K562 (cell line): ENCODE measurements around the gene DAD1. TPM values are rescaled to one million over a fixed set of nuclear protein-coding genes. Genes with fewer than 3 reads are reported as not detected.
A peak's percentile ranks its signal among the peaks of the same experiment; 100 is the strongest.

Experiments
- ATAC-seq: fragments of 200-7000 bp; cut with Tn5 transposase; 3 replicates; pipeline ENCODE4 v1.9.1; 2020; ENCODE audit warnings: moderate library complexity
- BruUV-seq: library from RNA; stranded (reverse); fragments of 400-500 nt; replicated peaks from 2 replicates; lab custom pipeline; 2021; lab: Mats Ljungman, UMichigan
- CTCF ChIA-PET: fragments of 300-600 bp; formaldehyde crosslinking; extraction: SDS; loops from one replicate; lab custom pipeline; 2021; ENCODE audit warnings: low intra/inter-chr PET ratio; lab: Yijun Ruan, JAX
- POLR2A ChIA-PET: fragments of 300-600, 350-650 bp; sonication (Branson Sonifier 250); formaldehyde crosslinking; extraction: SDS; loops from one replicate; lab custom pipeline; 2021; ENCODE audit warnings: antibody characterized with exemption, inconsistent platforms; lab: Yijun Ruan, JAX
- DNase-seq, 4 experiments: peaks; one replicate each; pipeline versions ENCODE4 v3.0.0 to v3.0.0-alpha.2; 2011 to 2018; ENCODE audit warnings: low spot score in 3 of 4, mixed read lengths in 3 of 4; ENCODE audit errors: extremely low read depth in 1 of 4
- FAIRE-seq: peaks from 2 replicates; lab custom pipeline; 2011; peaks lifted over from hg19 to GRCh38; lab: Jason Lieb, UNC
- H2AFZ ChIP-seq: 2 replicates; pipeline ENCODE4 v1.6.0; 2011; ENCODE audit warnings: low read depth, low read length, control low read depth, inconsistent platforms
- H3K27ac ChIP-seq: fragments of 200-600 bp; 3 replicates; pipeline ENCODE4 v1.8.0; 2011; ENCODE audit warnings: low read depth, mild to moderate bottlenecking, control low read depth, inconsistent platforms, low read length, moderate library complexity, mixed read lengths; ENCODE audit errors: extremely low read depth
- H3K27me3 ChIP-seq, 2 experiments: fragments of 300-600 bp in 1 of 2; 2 replicates in 1 of 2; 3 replicates in 1 of 2; pipeline versions ENCODE4 v1.6.0 to v1.8.0; 2011; ENCODE audit warnings: inconsistent platforms in 2 of 2, low read length in 2 of 2, mild to moderate bottlenecking in 1 of 2, mixed read lengths in 1 of 2, moderate library complexity in 1 of 2; ENCODE audit not compliant: control insufficient read depth in 2 of 2, insufficient read depth in 2 of 2
- H3K36me3 ChIP-seq: fragments of 300-600 bp; 3 replicates; pipeline ENCODE4 v1.8.0; 2011; ENCODE audit warnings: mild to moderate bottlenecking, low read length, inconsistent platforms; ENCODE audit not compliant: control insufficient read depth, insufficient read depth
- H3K4me1 ChIP-seq, 2 experiments: fragments of 200-600 bp in 1 of 2; replicated peaks in 1 of 2; 2 replicates in 1 of 2; 3 replicates in 1 of 2; pipeline versions ENCODE4 v1.5.1 to v1.8.0; 2011; ENCODE audit warnings: inconsistent platforms in 2 of 2, low read length in 2 of 2, mild to moderate bottlenecking in 1 of 2, mixed read lengths in 1 of 2, moderate library complexity in 1 of 2; ENCODE audit not compliant: control insufficient read depth in 2 of 2, insufficient read depth in 2 of 2
- H3K4me2 ChIP-seq: 2 replicates; pipeline ENCODE4 v1.6.1; 2011; ENCODE audit warnings: low read length, control low read depth, inconsistent platforms, mixed read lengths; ENCODE audit not compliant: insufficient read depth
- H3K4me3 ChIP-seq: fragments of 200-600 bp; sonication (generic), shearing (Covaris generic); 2 replicates; pipeline ENCODE4 v1.5.1; 2016; ENCODE audit warnings: control low read depth, inconsistent platforms
- H3K79me2 ChIP-seq: fragments of 200-600 bp; 3 replicates; pipeline ENCODE4 v1.8.0; 2011; ENCODE audit warnings: low read length, inconsistent platforms; ENCODE audit not compliant: control insufficient read depth, insufficient read depth
- H3K9ac ChIP-seq, 2 experiments: 2 replicates each; pipeline versions ENCODE4 v1.6.0 to v1.6.1; 2011; ENCODE audit warnings: low read depth in 2 of 2, low read length in 2 of 2, control low read depth in 1 of 2, inconsistent platforms in 1 of 2, mild to moderate bottlenecking in 1 of 2, mixed read lengths in 1 of 2; ENCODE audit not compliant: insufficient read depth in 1 of 2
- H3K9me1 ChIP-seq: one replicate; pipeline ENCODE4 v1.6.0; 2011; ENCODE audit warnings: inconsistent platforms, mild to moderate bottlenecking, low read length, moderate library complexity; ENCODE audit not compliant: control insufficient read depth, insufficient read depth
- H3K9me3 ChIP-seq: replicated peaks from 2 replicates; pipeline ENCODE4 v1.5.1; 2011; ENCODE audit warnings: low read depth, low read length, inconsistent platforms; ENCODE audit not compliant: control insufficient read depth, insufficient read depth
- H4K20me1 ChIP-seq: replicated peaks from 2 replicates; pipeline ENCODE4 v1.6.1; 2011; ENCODE audit warnings: low read length, inconsistent platforms, mixed read lengths; ENCODE audit not compliant: control insufficient read depth, insufficient read depth
- CCAR2 ChIP-seq: fragments of 200-400 bp; formaldehyde crosslinking; IDR thresholded peaks from 2 replicates; pipeline ENCODE4 v1.6.1; 2017; ENCODE audit warnings: mild to moderate bottlenecking, low read depth, low read length
- CTCFL ChIP-seq: IDR thresholded peaks from 2 replicates; pipeline ENCODE4 v1.6.1; 2011; ENCODE audit warnings: borderline replicate concordance, low read depth, mild to moderate bottlenecking, moderate library complexity, low read length; ENCODE audit not compliant: insufficient read depth, poor library complexity, severe bottlenecking
- EWSR1 ChIP-seq: fragments of 450-650 bp; IDR thresholded peaks from 2 replicates; pipeline ENCODE4 v1.6.1; 2018; ENCODE audit warnings: borderline replicate concordance, mild to moderate bottlenecking, low read depth, moderate library complexity; ENCODE audit not compliant: partially characterized antibody
- GATAD2A ChIP-seq: fragments of 450-650 bp; IDR thresholded peaks from 2 replicates; pipeline ENCODE4 v1.6.1; 2017
- MEIS2 ChIP-seq: fragments of 450-650 bp; IDR thresholded peaks from 2 replicates; pipeline ENCODE4 v1.6.1; 2014; ENCODE audit warnings: mild to moderate bottlenecking; ENCODE audit not compliant: partially characterized antibody
- PBX2 ChIP-seq, 2 experiments: IDR thresholded peaks in 1 of 2; conservative IDR thresholded peaks in 1 of 2; 2 replicates each; pipeline ENCODE4 v1.6.1; 2016; ENCODE audit warnings: low read depth in 2 of 2, mild to moderate bottlenecking in 1 of 2, missing compliant biosample characterization in 1 of 2, missing genetic modification characterization in 1 of 2, moderate library complexity in 1 of 2
- RAD21 ChIP-seq, 2 experiments: fragments of 250-450 bp in 1 of 2; fragments of 450-650 bp in 1 of 2; sonication (Bioruptor Pico) in 1 of 2; formaldehyde crosslinking in 1 of 2; IDR thresholded peaks in 1 of 2; conservative IDR thresholded peaks in 1 of 2; 2 replicates each; pipeline versions ENCODE4 v1.4.0 to v1.8.0; 2020 to 2022; ENCODE audit warnings: mild to moderate bottlenecking in 2 of 2, moderate library complexity in 1 of 2
- SMARCA4 ChIP-seq: fragments of 450-650 bp; IDR thresholded peaks from 2 replicates; pipeline ENCODE4 v1.6.1; 2016
- ZNF197 ChIP-seq: fragments of 200-800 bp; sonication (Bioruptor generic); IDR thresholded peaks from 2 replicates; pipeline ENCODE4 v1.6.1; 2016; ENCODE audit warnings: low read depth, missing genetic modification characterization, missing compliant biosample characterization
- ZNF324 ChIP-seq: fragments of 250-450 bp; sonication (Bioruptor Pico); IDR thresholded peaks from 2 replicates; pipeline ENCODE4 v1.4.0; 2020; ENCODE audit warnings: mild to moderate bottlenecking
- WGBS: fragments of 100-300 bp; shearing (Covaris generic); methylation state at CpG from one replicate; pipeline ENCODE4 v1.1.6; 2016; ENCODE audit warnings: low coverage, mixed read lengths; ENCODE audit not compliant: insufficient coverage; ENCODE audit errors: missing lambda C conversion rate; 5-methylcytosine and 5-hydroxymethylcytosine counted together
- in situ Hi-C: fragments of 300-500 bp; cut with MboI; formaldehyde crosslinking; loops from 4 replicates; pipeline ENCODE4 v1.15.0; 2018; ENCODE audit warnings: inconsistent platforms, mixed read lengths
- intact Hi-C: fragments of 100-400 bp; cut with micrococcal nuclease; formaldehyde crosslinking; loops from 2 replicates; pipeline ENCODE4 v1.14.2; 2022
- polyA plus RNA-seq, 8 experiments: library from polyadenylated mRNA; depleted of rRNA in 4 of 8; stranded (reverse) in 5 of 8; unstranded in 3 of 8; fragments of >200 nt; fragmentation: Nextera tagmentation in 2 of 8; fragmentation: Illumina TruSeq in 1 of 8; extraction: Ambion mirVana in 2 of 8; extraction: Trizol in 1 of 8; gene quantifications; 2 replicates each; pipeline versions ENCODE4 v1.2.1 to v1.2.3, GENCODE V29; 2011 to 2014; ENCODE audit warnings: inconsistent platforms in 1 of 8, missing spikeins in 1 of 8
- total RNA-seq, 7 experiments: library from RNA; depleted of rRNA in 6 of 7; stranded (reverse); fragments of >200 nt in 6 of 7; fragmentation: Illumina TruSeq in 2 of 7; extraction: Trizol in 2 of 7; gene quantifications; 2 replicates each; pipeline versions ENCODE4 v1.2.1 to v1.2.3, GENCODE V29; 2011 to 2021; ENCODE audit warnings: low replicate concordance in 1 of 7
- TF ChIP-seq, protein P1 (sequence below): fragments of 450-650 bp; IDR thresholded peaks from 2 replicates; pipeline ENCODE4 v1.6.1; 2016

Gene DAD1
- total and polyA plus RNA-seq, 9 of the 15 experiments (the other 6 are each of a cell fraction or from before 2014, with no cell fraction given): 104 to 617 (median 222) TPM

DNA sequence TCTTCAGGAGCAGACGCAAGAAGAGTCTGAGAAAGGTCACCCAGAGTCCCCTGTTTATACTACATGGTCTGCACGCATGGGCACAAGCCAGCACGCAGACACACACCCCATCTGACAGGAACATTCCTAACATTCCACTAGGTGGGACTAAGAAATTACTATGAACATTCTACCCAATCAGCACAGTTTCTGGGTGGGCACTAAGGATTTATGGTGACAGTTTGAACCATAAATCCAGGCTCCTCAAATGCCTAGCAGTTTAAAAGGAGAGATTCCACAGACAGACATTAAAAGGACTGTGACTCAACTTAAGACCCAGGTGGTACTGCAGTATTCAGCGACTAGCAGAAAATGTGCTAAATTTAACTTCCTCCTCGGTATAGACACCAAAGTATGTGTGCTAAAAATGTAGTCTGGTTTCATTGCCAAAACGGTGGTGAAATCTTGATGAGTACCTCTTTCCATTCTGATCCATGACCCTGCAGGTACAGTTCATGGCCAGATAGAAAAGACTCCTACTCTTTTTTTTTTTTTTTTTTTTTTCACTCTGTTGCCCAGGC is 25.3 kb upstream of the DAD1 start:
- Histone ChIP-seq H3K9me1 (no peaks in the 10 kb centered on the region), H3K27me3 (no peaks in the 10 kb centered on the region), H3K9ac (no peak overlapping the region), H3K27ac (no peak overlapping the region), H3K36me3 (peaks cover 12% of the 10 kb centered on the region; the same call in 2 of the 3 replicates), H3K79me2 (no peaks in the 10 kb centered on the region), H2AFZ (no peak overlapping the region), H4K20me1 (no peaks in the 10 kb centered on the region; the same call in 1 of the 2 replicates), H3K4me3 (no peak overlapping the region), H3K9me3 (no peaks in the 10 kb centered on the region)
- in situ Hi-C loops: no loop called here
- POLR2A ChIA-PET: interaction anchor here (0.6 kb wide), 1 partner anchor 20 kb away, joined by 6 read pairs; no protein-coding TSS in a partner anchor
- WGBS: 13% methylated on average over 6 of the region's 6 CpGs
- FAIRE-seq (no peak), DNase-seq (peak in 1 of 4 experiments; percentile 18)
- BruUV-seq: no TSS peak
- TF ChIP-seq PBX2 (CRISPR knock-in tag; IDR thresholded peaks at IDR 0.05; ENCODE audit: low read depth): no peak
- peak; percentile 87 for TF ChIP-seq PBX2 (tag; conservative IDR thresholded peaks at IDR 0.05; ENCODE audit: low read depth)
- no peak for TF ChIP-seq ZNF197 (CRISPR knock-in tag)
- no peak for TF ChIP-seq EWSR1
- peak; percentile 88 for TF ChIP-seq MEIS2
- no peak for TF ChIP-seq RAD21 (CRISPR knock-in tag; conservative IDR thresholded peaks at IDR 0.05 in 1 of 2, IDR thresholded peaks at IDR 0.05 in 1 of 2)
- TF ChIP-seq GATAD2A: no peak
- TF ChIP-seq CTCFL: no peak
- no peak for TF ChIP-seq ZNF324 (CRISPR knock-in tag)
- TF ChIP-seq, protein P1, sequence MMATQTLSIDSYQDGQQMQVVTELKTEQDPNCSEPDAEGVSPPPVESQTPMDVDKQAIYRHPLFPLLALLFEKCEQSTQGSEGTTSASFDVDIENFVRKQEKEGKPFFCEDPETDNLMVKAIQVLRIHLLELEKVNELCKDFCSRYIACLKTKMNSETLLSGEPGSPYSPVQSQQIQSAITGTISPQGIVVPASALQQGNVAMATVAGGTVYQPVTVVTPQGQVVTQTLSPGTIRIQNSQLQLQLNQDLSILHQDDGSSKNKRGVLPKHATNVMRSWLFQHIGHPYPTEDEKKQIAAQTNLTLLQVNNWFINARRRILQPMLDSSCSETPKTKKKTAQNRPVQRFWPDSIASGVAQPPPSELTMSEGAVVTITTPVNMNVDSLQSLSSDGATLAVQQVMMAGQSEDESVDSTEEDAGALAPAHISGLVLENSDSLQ: peak; percentile 90
- no peak for TF ChIP-seq CCAR2
- no peak for TF ChIP-seq SMARCA4
- TF ChIP-seq, all 486 proteins: peak for 3
- Histone ChIP-seq H3K4me1 (no peaks in the 10 kb centered on the region), H3K4me2 (no peak overlapping the region)
- peak; percentile 58; the same call in 2 of the 3 replicates for ATAC-seq
- intact Hi-C loops: no loop called here
- CTCF ChIA-PET: interaction anchor here (0.5 kb wide), 1 partner anchor 644 kb away, joined by 4 read pairs; no protein-coding TSS in a partner anchor
